CD4-positive, alpha-beta T cell treated with Interferon gamma for 1 hour (primary cell): Measurements from ENCODE around the gene LRSAM1.

ENCODE experiments used
- DNase-seq: peaks from one replicate; pipeline ENCODE4 v3.0.0-alpha.2; 2020

Gene LRSAM1

GRCh38 chr9:127500862-127501261 is 49.6 kb downstream of the LRSAM1 start:
- DNase-seq: no peak

GRCh38 chr9:127501821-127502343 is 50.6 kb downstream of the LRSAM1 start:
- no peak for DNase-seq

GRCh38 chr9:127502706-127503378 is 51.5 kb downstream of the LRSAM1 start:
- no peak for DNase-seq

- DNase-seq: no peak
These were observed 52.1 kb downstream of the LRSAM1 start for GRCh38 chr9:127503379-127503921.

- DNase-seq: peak; percentile 76
These were observed 52.9 kb downstream of the LRSAM1 start for GRCh38 chr9:127503947-127504886.

- DNase-seq: no peak
These were observed 53.6 kb downstream of the LRSAM1 start for GRCh38 chr9:127504887-127505251.

- DNase-seq: peak; percentile 10
These were observed 54.2 kb downstream of the LRSAM1 start for GRCh38 chr9:127505396-127506116.

- no peak for DNase-seq
These were observed 55.0 kb downstream of the LRSAM1 start for GRCh38 chr9:127506117-127506813.

GRCh38 chr9:127506814-127507750 is 55.8 kb downstream of the LRSAM1 start:
- no peak for DNase-seq

GRCh38 chr9:127507751-127508648 is 56.7 kb downstream of the LRSAM1 start:
- DNase-seq: no peak

- no peak for DNase-seq
These were observed 57.6 kb downstream of the LRSAM1 start for GRCh38 chr9:127508901-127509260.

- no peak for DNase-seq
These were observed 58.1 kb downstream of the LRSAM1 start for GRCh38 chr9:127509261-127509954.

- no peak for DNase-seq
These were observed 58.6 kb downstream of the LRSAM1 start for GRCh38 chr9:127509955-127510299.

GRCh38 chr9:127514468-127514867 is 63.2 kb downstream of the LRSAM1 start:
- no peak for DNase-seq

GRCh38 chr9:127516835-127517607 is 65.7 kb downstream of the LRSAM1 start:
- DNase-seq: no peak

- no peak for DNase-seq
These were observed 66.3 kb downstream of the LRSAM1 start for GRCh38 chr9:127517620-127518019.

- DNase-seq: no peak
These were observed 67.0 kb downstream of the LRSAM1 start for GRCh38 chr9:127518091-127518856.
